Activated T-cell treated with anti-CD3 and anti-CD28 coated beads for 48 hours (primary cell): ENCODE data around the gene COLEC12.

Experiments used
- DNase-seq: peaks from one replicate; pipeline ENCODE4 v3.0.0-alpha.2; 2020; ENCODE audit warnings: low read depth

The COLEC12 gene

DNA sequence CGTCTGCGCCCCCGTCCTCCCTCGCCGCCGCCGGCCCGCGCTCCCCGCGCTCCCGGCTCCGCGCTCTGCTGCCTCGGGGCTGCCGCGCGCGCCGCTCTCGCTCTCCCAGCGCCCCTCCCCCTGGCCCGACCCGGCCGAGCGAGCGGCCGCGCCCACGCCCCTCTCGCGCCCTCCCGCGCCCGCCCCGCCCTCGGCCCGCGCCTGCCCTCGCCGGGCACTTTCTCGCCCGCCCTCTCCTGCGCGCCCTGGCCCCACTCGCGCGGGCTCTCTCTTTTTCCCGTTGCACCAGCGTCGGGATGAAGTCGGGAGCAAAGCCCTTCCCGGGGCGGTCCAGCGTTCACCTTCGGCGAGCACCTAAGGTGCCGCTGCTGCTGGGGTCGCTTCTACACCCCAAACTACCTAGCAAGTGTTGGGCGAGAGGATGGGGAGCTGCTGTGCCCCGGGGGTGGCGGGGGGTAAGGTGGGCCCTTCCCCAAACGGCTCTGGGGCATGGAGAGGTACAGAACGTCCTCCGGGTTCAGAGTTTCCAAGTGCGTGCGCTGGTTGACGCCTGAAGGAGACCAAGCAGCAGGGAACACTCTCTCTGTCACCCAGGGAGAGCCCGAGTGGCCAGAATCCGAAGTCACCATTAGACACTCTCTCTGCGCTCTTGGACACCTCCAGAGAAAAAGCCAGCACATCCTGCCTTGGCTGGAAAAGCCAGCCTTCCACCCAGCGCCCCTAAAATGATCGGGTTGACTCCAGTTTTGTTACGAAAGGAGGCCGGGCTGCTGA is at the start of gene COLEC12:
COLEC12 (minus strand) TSS at position 70 of the 774 bp plus-strand sequence. CDS start 187 bp downstream, outside the sequence.
- no peak for DNase-seq

DNA sequence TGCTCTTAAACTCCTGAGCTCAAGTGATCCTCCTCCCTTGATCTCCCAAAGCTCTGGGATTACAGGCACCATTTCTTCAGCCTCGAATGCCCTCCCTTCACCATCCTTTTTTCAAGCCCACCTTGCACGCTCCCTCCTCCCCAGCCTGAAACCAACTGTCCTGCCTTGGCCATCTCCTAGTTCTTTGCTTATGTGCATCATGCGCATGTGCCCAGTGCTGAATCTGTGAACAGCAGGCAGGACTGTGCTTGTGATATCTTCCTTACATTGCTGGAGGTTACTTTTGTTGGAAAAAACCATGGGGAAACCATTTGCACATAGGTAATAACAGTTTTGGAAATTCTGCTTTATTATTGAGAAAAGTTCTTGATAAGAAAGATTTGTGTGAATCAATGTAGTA is 49.5 kb upstream of the COLEC12 start:
- DNase-seq = no peak

DNA sequence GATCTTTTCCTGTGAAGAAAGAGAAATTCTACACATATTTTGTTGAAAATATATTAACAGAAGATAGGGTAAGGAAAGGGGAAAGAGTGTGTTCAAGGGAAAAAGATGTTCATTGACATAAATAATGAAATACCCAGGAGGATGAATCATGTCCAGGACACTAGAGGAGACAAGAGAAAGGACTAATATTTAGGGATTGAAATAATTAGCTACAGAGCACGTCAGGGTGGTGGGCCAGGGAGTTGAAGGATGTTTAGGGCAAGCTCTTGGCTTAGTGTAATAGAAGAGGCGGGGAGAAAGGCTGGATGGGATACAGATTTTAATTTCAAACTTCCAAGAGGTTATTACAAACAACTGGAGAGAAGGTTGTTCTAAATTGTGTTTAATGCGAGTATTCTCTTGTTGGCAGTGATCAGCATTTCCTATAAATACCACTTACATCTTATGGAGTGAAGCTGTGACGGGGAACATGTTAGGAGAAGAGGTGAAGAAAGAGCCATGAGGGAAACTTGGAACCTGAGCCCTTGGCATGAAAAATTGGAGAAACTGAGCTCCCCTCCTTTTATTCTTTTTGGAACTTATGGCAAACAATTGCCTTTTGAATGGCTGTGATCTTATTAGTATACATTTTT is 43.1 kb upstream of the COLEC12 start:
- no peak for DNase-seq

DNA sequence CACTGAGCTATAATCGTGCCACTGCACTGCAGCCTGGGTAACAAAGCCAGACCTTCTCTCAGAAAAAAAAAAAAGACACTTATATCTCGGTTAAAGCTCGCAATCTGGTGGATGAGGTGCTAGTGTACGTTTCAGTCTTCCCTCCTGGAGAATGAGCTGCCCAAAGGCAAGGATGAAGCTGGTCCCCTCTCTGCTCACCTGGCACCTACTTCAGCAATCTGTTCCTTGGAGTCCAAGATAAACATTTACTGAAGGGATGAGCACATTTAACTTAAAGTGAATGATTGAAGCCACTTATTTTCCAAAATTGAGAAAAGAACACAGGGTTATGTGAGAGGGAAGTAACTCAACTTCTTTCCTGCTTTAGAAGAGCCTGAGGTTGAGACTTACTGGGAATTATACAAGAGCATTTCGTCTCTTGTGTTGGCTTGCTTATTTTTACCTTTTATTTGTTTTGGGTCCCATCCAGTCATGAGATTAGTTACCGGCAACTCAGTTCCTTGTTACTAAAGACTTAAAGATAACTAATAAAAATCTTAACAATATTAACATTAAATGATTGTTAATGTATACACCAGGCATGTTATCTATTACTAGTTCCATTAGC is 33.6 kb upstream of the COLEC12 start:
- DNase-seq = no peak

DNA sequence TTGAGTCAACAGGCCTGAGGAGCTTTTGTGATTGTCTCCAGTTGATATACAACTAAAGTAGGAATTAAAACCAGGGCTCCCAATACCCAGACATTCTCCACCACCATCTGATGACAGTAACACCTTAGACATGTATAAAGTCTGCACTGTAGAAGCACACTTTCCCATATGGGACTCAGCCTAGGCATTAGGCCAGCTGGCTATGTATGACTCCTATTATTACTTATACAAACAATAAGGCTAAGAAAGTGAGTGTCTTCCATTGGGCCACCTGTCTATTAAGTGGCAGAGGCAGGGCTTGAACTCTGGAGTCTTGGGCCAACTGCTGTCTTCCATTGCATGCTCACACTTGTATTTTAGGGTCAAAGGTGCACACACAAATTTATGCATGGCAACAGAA is 32.1 kb upstream of the COLEC12 start:
- no peak for DNase-seq

DNA sequence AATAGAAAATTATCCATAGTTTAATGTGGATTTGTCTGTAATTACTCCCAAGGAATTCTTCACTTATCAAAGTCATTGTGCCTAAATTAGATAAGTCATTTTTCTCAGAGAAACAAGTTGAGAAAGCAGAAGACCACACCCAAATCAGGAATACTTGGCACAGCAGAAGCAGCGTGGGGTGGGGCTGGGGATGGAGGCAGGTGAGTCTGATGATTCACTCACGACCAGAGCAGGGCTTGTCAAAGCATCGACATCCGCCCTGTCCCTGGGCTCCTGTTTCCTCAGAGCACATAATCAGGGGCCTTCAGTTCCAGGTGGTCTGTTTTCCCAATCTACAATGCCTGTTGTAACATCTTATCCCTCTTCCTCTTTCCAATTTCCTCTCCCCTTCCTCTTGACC is 31.5 kb upstream of the COLEC12 start:
- no peak for DNase-seq

DNA sequence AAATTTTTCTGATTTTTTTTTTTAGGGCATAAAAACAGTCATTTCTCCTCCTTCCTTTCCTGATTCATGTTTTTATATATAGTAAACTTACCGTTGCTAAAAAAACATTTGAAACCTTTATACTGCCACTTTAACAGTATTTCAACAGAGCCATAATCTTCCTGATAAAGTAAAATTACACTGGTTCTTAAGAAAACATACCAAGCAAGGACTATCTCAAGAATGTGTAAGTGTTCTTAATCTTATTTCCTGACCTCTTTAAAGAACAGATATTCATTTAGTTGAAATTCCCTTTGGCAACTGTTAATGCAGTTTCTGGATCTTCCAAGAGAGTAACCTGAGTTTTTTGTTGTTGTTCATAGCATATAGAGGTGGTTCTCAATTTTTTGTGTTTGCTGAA is 26.6 kb upstream of the COLEC12 start:
- no peak for DNase-seq

DNA sequence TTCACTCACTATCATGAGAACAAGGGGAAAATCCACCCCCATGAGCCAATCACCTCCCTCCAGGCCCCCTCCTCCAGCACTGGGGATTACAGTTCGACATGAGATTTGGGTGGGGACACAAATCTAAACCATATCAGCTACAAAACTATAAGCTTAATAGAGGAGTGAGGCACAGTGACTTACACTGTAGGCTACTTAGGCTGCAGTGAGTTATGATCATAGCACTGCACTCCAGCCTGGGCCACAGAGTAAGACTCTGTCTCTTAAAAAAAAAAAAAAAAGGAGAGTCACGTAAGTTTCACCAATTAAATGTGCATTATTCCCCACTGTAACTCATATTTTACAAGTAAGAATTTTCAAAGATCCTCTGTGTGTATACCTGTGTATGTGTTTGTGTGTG is 26.2 kb upstream of the COLEC12 start:
- no peak for DNase-seq

DNA sequence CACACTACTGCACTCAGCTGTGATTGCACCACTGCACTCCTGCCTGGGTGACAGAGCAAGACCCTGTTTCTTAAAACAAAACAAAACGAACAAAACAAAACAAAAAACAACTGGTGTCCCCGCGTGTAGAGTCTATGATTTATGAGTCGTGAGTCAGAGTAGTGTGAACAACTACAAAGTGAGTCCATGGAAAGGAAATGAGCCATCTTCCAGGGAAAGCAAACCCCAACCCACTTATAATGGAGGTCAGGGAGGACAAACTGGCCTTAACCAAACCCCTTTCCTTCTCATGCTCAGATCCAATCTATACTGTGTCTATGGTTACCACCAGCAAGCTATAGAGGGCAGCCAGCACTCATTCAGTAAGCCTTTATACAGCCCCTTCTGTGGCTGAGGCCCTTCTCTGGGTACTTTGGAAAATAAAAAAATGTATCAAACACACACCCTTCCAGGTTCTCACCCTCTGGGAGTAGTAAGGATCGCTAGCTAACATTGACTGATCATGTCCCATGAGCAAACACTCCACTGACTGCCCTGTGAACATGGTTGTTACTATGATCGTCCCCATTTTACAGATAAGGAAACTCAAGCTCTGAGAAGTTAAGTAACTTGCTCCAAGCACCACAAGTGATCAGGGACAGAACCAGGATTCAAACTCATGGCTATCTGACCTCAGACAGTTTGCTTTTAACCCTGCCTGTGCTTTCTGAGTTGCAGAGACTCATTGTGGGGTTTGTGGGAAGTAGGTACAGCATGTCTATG is 24.7 kb upstream of the COLEC12 start:
- no peak for DNase-seq

DNA sequence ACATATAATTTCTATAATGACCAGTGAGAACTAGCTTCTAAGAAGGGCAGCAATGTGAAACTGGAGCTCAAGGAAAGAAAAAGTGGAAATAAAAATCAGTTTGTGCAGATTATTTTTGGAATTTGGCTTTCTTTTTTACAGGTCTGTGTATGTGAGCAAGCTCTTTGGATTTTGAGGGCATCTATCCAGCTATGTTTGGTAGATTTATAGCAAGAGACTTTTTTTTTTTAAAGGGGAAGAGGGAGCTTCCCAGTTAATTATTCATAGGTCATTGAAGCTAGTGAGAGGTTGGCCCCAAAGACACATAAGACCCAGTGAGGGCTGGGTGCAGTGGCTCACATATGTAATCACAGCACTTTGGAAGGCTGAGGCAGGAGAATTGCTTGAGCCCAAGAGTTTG is 24.0 kb upstream of the COLEC12 start:
- no peak for DNase-seq

DNA sequence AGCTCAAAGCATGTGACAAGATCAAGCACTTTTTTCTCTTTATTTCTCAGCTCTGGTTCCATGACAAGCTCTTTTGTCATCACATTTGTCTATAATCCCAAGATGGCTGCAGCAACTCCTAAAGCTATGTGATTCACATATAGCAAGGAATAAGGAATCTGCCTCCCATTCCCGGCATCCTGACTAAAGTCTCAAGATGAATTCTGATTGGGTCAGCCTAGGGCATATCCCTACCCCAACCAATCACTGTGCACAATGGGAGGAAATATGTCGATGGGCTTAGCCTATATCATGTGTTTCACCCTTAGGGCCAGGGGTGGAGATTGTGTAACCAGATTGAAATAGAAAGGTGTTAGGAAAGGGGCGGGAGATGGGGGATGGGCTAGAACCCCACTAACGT is 23.1 kb upstream of the COLEC12 start:
- no peak for DNase-seq

DNA sequence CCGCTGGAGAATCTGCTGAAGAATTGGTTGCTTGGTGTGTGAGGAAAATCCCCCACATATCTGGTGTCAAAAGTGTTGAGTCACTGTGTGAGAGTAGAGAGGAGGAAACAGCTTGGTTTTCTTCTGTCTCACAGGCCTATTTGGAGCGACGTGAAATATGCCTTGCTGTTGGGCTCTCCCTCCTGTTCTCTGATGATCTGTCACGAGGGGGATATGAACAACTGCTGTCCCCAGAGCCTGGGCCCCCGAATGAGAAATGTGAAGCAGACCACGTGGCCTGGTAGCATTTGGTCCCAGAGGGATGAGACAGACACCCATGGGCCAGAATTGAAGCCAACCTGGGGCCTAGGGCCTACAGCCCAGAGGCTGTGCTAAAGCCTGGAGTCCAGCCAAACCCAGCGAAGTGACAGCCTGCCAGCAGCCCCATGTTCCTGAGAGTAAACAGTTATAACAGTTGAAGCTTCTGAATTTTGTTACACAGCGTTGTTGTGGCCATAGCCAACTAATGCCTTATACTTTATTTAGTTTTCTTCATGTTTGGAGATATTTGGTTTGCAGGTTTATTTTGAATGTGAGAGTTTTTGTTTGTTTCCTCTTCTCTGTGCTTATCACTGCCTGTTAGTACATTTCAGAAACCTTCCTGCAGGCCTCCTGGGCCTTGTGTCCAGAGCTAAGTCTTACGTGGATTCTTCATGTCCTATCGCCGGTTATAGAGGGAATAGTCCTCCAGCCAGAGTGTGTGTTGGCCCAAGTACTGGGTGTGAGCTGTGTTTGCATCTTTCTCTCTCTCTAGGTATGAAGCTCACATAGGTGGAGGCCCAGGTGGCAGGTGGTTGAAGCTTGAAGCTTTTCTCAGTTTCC is 18.7 kb upstream of the COLEC12 start:
- DNase-seq = no peak

DNA sequence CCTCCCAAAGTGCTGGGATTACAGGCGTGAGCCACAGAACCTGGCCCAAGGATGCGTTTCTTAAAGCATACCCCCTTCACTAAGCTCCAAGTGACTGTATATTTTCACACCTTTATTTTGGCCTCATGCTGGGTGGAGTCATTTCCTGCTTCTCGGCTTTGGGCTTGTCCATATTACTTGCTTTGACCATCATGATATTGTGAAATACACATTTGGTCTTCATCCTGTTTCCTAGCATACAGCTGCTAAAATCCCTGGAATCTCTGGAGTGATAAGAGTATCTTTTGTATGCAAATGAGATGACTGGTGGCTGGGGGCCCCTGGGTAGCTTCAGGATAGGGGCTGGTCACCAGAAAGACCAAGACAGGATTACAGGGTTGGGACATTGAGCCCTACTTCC is 17.6 kb upstream of the COLEC12 start:
- DNase-seq = no peak

DNA sequence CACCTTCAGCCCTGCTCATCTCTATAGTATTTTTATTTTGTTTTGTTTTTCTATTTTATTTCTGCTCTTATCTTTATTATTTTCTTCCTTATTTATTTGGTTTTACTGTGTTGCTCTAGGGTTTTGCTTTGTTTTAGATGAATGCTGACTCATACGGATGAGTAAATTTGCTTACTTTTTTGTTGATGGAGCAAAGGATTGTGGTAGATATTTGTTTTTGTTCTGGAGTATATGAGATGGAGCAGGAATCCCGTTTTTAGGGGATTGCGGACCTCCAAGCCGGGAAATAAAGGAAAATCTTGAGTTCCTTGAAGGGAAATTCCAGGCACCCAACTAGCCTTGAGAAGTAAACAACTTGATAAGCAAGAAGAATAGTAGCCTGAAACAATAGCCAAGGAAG is 15.3 kb upstream of the COLEC12 start:
- no peak for DNase-seq

DNA sequence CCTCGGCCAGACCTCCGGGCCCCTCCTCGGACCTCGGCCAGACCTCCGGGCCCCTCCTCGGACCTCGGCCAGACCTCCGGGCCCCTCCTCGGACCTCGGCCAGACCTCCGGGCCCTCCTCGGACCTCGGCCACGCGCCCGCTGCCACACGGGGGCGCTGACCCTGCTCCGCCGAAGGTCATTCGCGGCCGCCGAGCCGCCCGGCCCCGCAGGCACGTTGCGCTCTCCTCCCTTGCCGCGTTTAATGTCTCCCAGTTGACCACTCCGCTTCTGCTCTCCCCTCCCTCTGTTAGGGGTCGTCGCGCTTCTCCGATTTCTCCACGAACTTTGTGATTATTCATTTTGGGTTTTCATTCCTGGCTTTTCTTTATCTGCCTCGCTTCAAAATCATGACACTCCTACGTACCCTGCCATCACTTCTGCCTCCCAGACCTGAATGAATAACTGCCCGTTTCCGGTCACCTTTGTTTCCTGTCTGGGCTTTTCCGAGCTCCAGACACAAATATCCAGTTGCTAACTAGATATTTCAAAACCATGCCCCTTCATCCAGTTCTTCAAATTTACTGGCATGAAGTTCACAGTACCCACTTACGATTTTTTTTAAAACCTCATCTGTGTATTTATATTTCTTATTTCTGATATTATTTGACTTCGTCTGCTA is 14.8 kb upstream of the COLEC12 start:
- DNase-seq = no peak

DNA sequence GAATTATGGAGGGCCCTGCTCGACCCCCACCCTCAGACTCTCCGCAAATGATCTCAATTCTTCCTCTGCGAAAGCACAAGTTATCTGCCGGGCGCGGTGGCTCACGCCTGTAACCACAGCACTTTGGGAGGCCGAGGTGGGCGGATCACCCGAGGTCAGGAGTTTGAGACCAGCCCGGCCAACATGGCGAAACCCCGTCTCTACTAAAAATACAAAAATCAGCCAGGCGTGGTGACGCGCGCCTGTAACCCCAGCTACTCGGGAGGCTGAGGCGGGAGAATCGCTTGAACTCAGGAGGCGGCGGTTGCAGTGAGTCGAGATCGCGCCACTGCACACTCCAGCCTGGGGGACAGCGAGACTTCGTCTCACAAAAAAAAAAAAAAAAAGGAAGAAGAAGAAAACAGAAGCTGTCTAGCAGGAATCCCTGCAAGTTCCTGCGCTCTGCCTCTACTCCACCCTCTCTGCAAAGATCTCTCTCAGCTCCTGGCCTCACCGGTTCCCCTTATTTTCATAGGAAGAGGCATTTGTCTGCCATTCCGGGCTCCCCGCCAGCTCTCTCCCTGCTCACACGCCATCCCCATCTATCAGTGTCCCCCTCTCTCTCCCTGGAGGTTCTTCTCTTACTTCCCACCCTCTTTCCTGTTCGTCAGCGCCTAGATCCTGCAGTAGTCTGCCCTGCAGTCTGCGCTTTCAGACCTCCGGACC is 13.5 kb upstream of the COLEC12 start:
- no peak for DNase-seq

DNA sequence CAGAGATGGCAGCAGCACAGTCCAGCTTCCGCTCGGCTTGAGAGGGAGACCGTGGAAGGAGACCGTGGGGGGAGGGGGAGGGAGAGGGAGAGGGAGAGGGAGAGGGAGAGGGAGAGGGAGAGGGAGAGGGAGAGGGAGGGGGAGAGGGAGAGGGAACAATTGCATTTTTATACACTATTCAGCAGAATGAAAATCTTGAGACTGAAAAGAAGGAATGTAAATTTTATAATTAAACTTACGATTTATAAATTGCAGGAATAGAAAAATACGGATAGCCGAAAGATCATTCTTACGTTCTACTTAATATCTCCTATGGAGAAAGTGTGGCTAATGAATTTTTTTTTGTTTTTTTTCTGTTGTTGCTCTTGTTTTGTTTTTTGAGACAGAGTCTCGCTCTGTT is 12.5 kb upstream of the COLEC12 start:
- DNase-seq = no peak

DNA sequence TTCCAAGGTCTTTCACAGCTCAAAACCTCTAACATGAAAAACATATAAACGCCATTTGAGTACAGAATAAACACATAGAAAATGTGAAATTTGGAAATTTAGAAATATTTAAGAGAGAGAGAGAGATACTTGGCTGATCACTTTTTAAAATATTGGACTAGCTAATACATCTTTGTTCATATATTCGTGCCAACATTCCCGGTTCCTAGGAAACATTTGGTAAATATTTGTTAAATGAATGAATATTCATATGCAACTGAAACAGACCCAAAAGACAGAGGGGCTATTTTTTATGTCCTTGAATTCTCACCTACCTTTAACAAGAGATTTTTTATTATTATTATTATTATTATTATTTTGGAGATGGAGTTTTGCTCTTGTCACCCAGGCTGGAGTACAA is 8.3 kb upstream of the COLEC12 start:
- DNase-seq = no peak

DNA sequence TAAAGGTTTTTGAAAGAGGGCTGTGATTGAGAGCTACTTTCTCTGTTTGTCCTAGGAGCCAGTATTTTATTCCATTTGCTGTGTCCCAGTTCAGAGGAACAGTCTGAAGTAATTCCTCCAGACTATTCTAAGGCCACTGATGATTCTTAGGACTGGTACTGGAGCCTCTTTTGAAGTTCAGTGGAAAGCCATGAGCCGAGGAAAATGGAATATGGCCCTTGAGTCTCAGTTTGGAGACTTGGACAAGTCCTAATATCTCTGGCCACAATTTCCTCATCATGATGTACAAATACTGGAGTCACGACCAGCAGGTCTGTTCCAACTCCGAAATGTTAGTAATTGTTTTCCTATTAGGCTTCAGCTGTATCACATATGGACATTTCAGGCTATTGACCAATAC is 7.1 kb upstream of the COLEC12 start:
- DNase-seq = no peak

DNA sequence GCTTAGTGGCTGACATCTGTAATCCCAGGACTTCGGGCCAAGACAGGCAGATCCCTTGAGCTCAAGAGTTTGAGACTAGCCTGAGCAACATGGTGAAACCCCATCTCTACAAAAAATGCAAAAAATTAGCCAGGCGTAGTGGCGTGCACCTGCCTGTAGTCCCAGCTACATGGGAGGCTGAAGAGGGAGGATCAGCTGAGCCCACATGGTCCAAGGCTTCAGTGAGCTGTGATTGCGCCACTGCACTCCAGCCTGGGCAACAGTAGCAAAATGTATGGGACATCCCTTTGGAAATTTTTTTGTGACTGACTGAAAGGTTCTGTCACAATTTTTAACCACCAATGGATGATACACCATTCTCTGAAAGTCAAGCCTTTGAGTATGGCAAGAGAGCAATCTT is 6.3 kb upstream of the COLEC12 start:
- no peak for DNase-seq

DNA sequence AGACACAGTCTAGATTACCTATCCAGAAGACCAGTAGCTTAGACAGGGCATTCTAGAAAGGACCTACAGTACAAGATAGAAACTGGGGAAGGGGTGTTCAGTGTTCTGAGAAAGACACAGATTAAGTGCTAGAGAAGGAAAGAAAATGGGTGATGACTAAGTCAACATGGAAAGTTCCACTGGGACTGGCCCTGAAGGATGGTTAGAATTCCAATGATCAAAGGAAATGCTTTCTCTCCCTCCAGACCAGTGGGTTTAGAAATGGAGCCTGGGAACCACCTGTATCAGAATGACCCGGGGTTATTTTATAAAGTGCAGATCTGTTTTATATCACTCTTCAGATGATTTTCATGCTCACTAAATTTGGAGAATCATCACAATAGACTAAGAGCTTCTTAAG is 5.8 kb upstream of the COLEC12 start:
- no peak for DNase-seq
